Upper lobe of left lung (tissue), 4 donors: Measurements from ENCODE around the gene USP47.

Source experiments
- POLR2A ChIP-seq, 4 donors: fragments of 450-650 bp; IDR thresholded peaks; one replicate each; pipeline ENCODE4 v1.5.1; 2016 to 2017; ENCODE audit warnings: antibody characterized with exemption in 4 of 4, mild to moderate bottlenecking in 2 of 4
- POLR2AphosphoS5 ChIP-seq, 2 donors: sonication (generic); formaldehyde crosslinking; IDR thresholded peaks; one replicate each; pipeline ENCODE4 v1.5.1; 2017; ENCODE audit warnings: antibody characterized with exemption in 2 of 2
- TF ChIP-seq, protein P1 (sequence below), 6 experiments: fragments of 450-650 bp in 4 of 6; fragments of 200-600 bp in 2 of 6; sonication (generic) in 2 of 6; IDR thresholded peaks; one replicate each; pipeline ENCODE4 v1.5.1; 2016 to 2019; ENCODE audit warnings: antibody characterized with exemption in 6 of 6

DNA sequence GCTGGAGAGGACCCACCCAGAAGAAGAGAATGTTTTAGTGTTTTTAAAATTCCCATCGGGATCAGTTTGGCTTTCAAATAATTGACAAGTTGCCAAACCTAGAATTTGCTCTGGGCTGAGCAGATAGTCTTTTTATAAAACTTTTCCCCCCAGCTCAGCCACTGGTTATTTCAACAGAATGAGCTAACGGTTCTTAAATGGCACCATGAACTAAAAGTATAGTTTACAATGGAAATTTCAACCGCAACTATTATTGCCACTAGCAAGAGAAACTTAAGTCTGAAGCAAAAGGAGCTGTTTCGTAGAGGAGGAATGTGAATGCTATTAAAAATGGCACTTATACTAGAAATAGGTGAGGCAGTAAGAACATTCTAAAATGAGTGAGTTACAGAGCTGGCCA is 163.3 kb downstream of the USP47 start:
- TF ChIP-seq, protein P1, sequence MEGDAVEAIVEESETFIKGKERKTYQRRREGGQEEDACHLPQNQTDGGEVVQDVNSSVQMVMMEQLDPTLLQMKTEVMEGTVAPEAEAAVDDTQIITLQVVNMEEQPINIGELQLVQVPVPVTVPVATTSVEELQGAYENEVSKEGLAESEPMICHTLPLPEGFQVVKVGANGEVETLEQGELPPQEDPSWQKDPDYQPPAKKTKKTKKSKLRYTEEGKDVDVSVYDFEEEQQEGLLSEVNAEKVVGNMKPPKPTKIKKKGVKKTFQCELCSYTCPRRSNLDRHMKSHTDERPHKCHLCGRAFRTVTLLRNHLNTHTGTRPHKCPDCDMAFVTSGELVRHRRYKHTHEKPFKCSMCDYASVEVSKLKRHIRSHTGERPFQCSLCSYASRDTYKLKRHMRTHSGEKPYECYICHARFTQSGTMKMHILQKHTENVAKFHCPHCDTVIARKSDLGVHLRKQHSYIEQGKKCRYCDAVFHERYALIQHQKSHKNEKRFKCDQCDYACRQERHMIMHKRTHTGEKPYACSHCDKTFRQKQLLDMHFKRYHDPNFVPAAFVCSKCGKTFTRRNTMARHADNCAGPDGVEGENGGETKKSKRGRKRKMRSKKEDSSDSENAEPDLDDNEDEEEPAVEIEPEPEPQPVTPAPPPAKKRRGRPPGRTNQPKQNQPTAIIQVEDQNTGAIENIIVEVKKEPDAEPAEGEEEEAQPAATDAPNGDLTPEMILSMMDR (IDR thresholded peaks at IDR 0.05): no peak
- TF ChIP-seq POLR2AphosphoS5 (IDR thresholded peaks at IDR 0.05): no peak
- TF ChIP-seq POLR2A (IDR thresholded peaks at IDR 0.05): no peak
